ENCODE results near the gene ACP7.
"Not testable (repeated sequence)": the region's sequence is repeated elsewhere in the genome, so short reads cannot be mapped to it uniquely, and the experiment has no call there.

The ACP7 gene

DNA sequence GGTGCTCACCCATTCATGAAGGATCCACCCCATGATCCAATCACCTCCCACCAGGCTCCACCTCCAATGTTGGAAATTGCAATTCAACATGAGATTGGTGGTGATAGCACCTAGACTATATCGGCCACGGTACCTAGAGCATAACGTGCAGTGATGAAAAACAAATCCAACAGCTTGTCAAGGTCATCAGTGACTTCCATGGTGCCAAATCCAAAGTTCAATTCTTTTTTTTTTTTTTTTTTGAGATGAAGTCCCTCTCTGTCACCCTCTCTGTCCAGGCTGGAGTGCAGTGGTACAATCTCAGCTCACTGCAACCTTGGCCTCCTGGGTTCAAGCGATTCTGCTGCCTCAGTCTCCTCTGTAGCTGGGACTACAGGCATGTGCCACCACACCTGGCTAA is 17.1 kb upstream of the ACP7 start:
- H3K36me3 ChIP-seq (ENCODE audit: control insufficient read depth, insufficient read depth, low read length), result no peaks in the 10 kb centered on the region
- no peak for DNase-seq (ENCODE audit: extremely low read depth, insufficient read length)
- TF ChIP-seq, protein P1, sequence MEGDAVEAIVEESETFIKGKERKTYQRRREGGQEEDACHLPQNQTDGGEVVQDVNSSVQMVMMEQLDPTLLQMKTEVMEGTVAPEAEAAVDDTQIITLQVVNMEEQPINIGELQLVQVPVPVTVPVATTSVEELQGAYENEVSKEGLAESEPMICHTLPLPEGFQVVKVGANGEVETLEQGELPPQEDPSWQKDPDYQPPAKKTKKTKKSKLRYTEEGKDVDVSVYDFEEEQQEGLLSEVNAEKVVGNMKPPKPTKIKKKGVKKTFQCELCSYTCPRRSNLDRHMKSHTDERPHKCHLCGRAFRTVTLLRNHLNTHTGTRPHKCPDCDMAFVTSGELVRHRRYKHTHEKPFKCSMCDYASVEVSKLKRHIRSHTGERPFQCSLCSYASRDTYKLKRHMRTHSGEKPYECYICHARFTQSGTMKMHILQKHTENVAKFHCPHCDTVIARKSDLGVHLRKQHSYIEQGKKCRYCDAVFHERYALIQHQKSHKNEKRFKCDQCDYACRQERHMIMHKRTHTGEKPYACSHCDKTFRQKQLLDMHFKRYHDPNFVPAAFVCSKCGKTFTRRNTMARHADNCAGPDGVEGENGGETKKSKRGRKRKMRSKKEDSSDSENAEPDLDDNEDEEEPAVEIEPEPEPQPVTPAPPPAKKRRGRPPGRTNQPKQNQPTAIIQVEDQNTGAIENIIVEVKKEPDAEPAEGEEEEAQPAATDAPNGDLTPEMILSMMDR (IDR thresholded peaks at IDR 0.05; ENCODE audit: insufficient read depth, low read length, poor library complexity, severe bottlenecking), result no peak
- no peaks in the 10 kb centered on the region for H3K27me3 ChIP-seq (replicated peaks; ENCODE audit: control insufficient read depth, insufficient read depth, low read length)
- H3K4me3 ChIP-seq (replicated peaks; ENCODE audit: low read depth, low read length), result no peak overlapping the region

GRCh38 chr19:39068259-39068658 is 15.9 kb upstream of the ACP7 start:
- DNase-seq (ENCODE audit: extremely low read depth, insufficient read length); H3K36me3 ChIP-seq (ENCODE audit: control insufficient read depth, insufficient read depth, low read length); H3K4me3 ChIP-seq (replicated peaks; ENCODE audit: low read depth, low read length); H3K27me3 ChIP-seq (replicated peaks; ENCODE audit: control insufficient read depth, insufficient read depth, low read length): not testable (repeated sequence)

DNA sequence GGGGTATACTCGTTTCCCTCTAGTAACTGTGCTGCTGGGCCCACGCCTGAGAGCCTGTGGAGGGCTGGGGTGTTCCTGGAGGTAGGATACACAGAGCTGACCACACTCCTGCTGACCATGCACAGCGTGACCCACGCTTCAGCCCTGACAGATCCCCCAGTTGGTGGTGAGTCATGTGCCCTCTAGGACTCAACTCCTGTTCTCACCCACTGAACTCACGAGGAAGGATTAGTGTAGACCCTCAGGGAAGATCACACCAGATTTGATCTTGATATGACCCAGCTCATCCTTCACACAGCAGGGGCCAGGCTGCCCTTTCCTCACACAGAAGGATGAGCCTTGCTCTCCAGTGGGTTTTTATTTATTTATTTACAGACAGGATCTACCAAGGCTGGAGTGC is 13.3 kb upstream of the ACP7 start:
- DNase-seq (ENCODE audit: extremely low read depth, insufficient read length), result no peak
- no peaks in the 10 kb centered on the region for H3K27me3 ChIP-seq (replicated peaks; ENCODE audit: control insufficient read depth, insufficient read depth, low read length)

GRCh38 chr19:39074205-39074692 is 9.9 kb upstream of the ACP7 start:
- TF ChIP-seq, protein P1 (IDR thresholded peaks at IDR 0.05; ENCODE audit: insufficient read depth, low read length, poor library complexity, severe bottlenecking), result no peak
- H3K27me3 ChIP-seq (replicated peaks; ENCODE audit: control insufficient read depth, insufficient read depth, low read length), result no peaks in the 10 kb centered on the region
- H3K36me3 ChIP-seq (ENCODE audit: control insufficient read depth, insufficient read depth, low read length), result no peaks in the 10 kb centered on the region
- no peak for DNase-seq (ENCODE audit: extremely low read depth, insufficient read length)
- no peak overlapping the region for H3K4me3 ChIP-seq (replicated peaks; ENCODE audit: low read depth, low read length)

More for the DNA sequence above, 13.3 kb upstream of the ACP7 start:
- TF ChIP-seq, protein P1 (IDR thresholded peaks at IDR 0.05; ENCODE audit: insufficient read depth, low read length, poor library complexity, severe bottlenecking), result no peak
- Histone ChIP-seq H3K4me3 (replicated peaks; ENCODE audit: low read depth, low read length) (no peak overlapping the region), H3K36me3 (ENCODE audit: control insufficient read depth, insufficient read depth, low read length) (no peaks in the 10 kb centered on the region)

DNA sequence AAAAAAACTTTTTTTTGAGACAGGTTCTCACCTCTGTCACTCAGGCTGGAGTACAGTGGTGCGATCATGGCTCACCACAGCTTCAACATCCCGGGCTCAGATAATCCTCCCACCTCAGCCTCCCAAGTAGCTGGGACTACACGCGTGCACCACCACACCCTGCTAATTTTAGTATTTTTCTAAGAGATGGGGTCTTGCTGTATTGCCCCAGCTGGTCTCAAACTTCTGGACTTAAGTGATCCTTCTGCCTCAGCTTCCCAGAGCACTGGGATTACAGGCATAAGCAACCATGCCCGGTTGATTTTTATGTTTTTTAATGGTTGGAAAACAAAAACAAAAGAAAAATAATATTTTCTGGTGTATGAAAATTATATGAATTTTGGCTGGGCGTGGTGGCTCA is 9.2 kb upstream of the ACP7 start:
- TF ChIP-seq, protein P1 (IDR thresholded peaks at IDR 0.05; ENCODE audit: insufficient read depth, low read length, poor library complexity, severe bottlenecking), result no peak
- no peaks in the 10 kb centered on the region for H3K36me3 ChIP-seq (ENCODE audit: control insufficient read depth, insufficient read depth, low read length)
- DNase-seq (ENCODE audit: extremely low read depth, insufficient read length), result no peak
- H3K27me3 ChIP-seq (replicated peaks; ENCODE audit: control insufficient read depth, insufficient read depth, low read length), result no peaks in the 10 kb centered on the region
- no peak overlapping the region for H3K4me3 ChIP-seq (replicated peaks; ENCODE audit: low read depth, low read length)

DNA sequence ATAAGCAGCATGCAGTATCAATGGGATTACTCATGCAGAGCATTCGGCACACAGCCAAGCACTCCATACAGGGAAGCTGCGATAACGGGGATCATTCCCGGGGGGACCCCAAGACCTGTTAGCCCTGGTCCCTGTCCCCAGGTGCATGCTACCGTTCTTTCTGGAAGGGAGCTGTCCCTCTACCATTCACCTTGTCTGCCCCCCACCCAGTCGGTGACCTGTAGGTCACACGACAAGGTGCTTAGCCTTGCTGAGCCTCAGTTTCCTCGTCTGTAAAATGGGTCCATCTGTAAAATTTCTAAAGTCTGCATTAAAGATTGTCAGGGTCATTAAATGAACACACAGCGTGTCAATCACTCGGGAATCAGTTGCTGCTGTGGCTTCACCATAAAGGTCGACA is 6.8 kb upstream of the ACP7 start:
- H3K4me3 ChIP-seq (replicated peaks; ENCODE audit: low read depth, low read length), result no peak overlapping the region
- TF ChIP-seq, protein P1 (IDR thresholded peaks at IDR 0.05; ENCODE audit: insufficient read depth, low read length, poor library complexity, severe bottlenecking), result no peak
- DNase-seq (ENCODE audit: extremely low read depth, insufficient read length), result no peak
- H3K27me3 ChIP-seq (replicated peaks; ENCODE audit: control insufficient read depth, insufficient read depth, low read length), result no peaks in the 10 kb centered on the region
- H3K36me3 ChIP-seq (ENCODE audit: control insufficient read depth, insufficient read depth, low read length), result no peaks in the 10 kb centered on the region

Measured in GM06990 (cell line).